Stimulated activated memory B cell treated with anti-CD40 and anti-IgM and Interleukin-4, amounts not matched to agents 10 μg/mL and 1 μg/mL and 100 μg/mL, for 72 hours (primary cell): ENCODE measurements around the gene GNG5.
"Not testable (repeated sequence)": the region's sequence is repeated elsewhere in the genome, so short reads cannot be mapped to it uniquely, and the experiment has no call there.

ENCODE experiments used
- ATAC-seq: fragments of 150-1000 bp; cut with Tn5 transposase; 2 replicates; pipeline ENCODE4 v1.10.0; 2021
- H3K27ac Mint-ChIP-seq: one replicate; pipeline ENCODE4 v1.8.0; 2022; ENCODE audit warnings: mild to moderate bottlenecking, mixed read lengths
- H3K27me3 Mint-ChIP-seq: one replicate; pipeline ENCODE4 v1.8.0; 2022; ENCODE audit warnings: mixed read lengths
- H3K36me3 Mint-ChIP-seq: one replicate; pipeline ENCODE4 v1.8.0; 2022; ENCODE audit warnings: mixed read lengths
- H3K4me1 Mint-ChIP-seq: one replicate; pipeline ENCODE4 v1.8.0; 2022; ENCODE audit warnings: mixed read lengths
- H3K4me3 Mint-ChIP-seq: one replicate; pipeline ENCODE4 v1.8.0; 2022; ENCODE audit warnings: mild to moderate bottlenecking, moderate library complexity, mixed read lengths
- H3K9me3 Mint-ChIP-seq: one replicate; pipeline ENCODE4 v1.8.0; 2022; ENCODE audit warnings: mixed read lengths

Gene GNG5

GRCh38 chr1:84452436-84452835, 53.9 kb downstream of the GNG5 start:
- Mint-ChIP-seq H3K9me3 (no peaks in the 10 kb centered on the region), H3K4me1 (no peaks in the 10 kb centered on the region), H3K27ac (no peak overlapping the region), H3K4me3 (no peak overlapping the region), H3K36me3 (no peaks in the 10 kb centered on the region), H3K27me3 (no peaks in the 10 kb centered on the region)
- ATAC-seq: no peak

- H3K27ac Mint-ChIP-seq: no peak overlapping the region
- H3K36me3 Mint-ChIP-seq: peaks cover 4% of the 10 kb centered on the region
- H3K4me1 Mint-ChIP-seq: no peaks in the 10 kb centered on the region
- no peak overlapping the region for H3K4me3 Mint-ChIP-seq
- no peaks in the 10 kb centered on the region for H3K9me3 Mint-ChIP-seq
- ATAC-seq: no peak
- no peaks in the 10 kb centered on the region for H3K27me3 Mint-ChIP-seq
These were observed 55.5 kb downstream of the GNG5 start for GRCh38 chr1:84450910-84451309.

- not testable (repeated sequence) for H3K27ac Mint-ChIP-seq, ATAC-seq, H3K27me3 Mint-ChIP-seq, H3K9me3 Mint-ChIP-seq, H3K4me3 Mint-ChIP-seq, H3K4me1 Mint-ChIP-seq, H3K36me3 Mint-ChIP-seq
These were observed 57.7 kb downstream of the GNG5 start for GRCh38 chr1:84448704-84449103.
